B cell (primary cell): ENCODE data around the gene ADIG. TPM values are rescaled to one million over a fixed set of nuclear protein-coding genes. Genes with fewer than 3 reads are reported as not detected.

Experiments used
- ATAC-seq: fragments of 200-7000 bp; cut with Tn5 transposase; one replicate; pipeline ENCODE4 v1.10.0; 2021; ENCODE audit warnings: low read depth, mild to moderate bottlenecking, moderate number of reproducible peaks, moderate library complexity
- CTCF ChIA-PET: fragments of 350-600 bp; sonication (Branson Sonifier 250); formaldehyde crosslinking; loops from one replicate; lab custom pipeline; 2021; ENCODE audit warnings: antibody characterized with exemption, inconsistent platforms; lab: Charles Lee
- POLR2A ChIA-PET: fragments of 350-600 bp; sonication (Branson Sonifier 250); formaldehyde crosslinking; loops from one replicate; lab custom pipeline; 2021; ENCODE audit warnings: antibody characterized with exemption; lab: Charles Lee
- DNase-seq: peaks from one replicate; pipeline ENCODE4 v3.0.0; 2013
- H2AFZ ChIP-seq: 2 replicates; pipeline ENCODE4 v1.6.1; 2012; ENCODE audit warnings: mild to moderate bottlenecking, low read depth, low read length; ENCODE audit not compliant: insufficient read depth, poor library complexity, severe bottlenecking
- H3K27ac ChIP-seq, 2 donors: 1 replicate in 1 of 2; 2 replicates in 1 of 2; pipeline ENCODE4 v1.5.1; 2012 to 2013; ENCODE audit warnings: low read length in 2 of 2, mild to moderate bottlenecking in 2 of 2, moderate library complexity in 1 of 2
- H3K27me3 ChIP-seq, 4 experiments: fragments of 200-600 bp in 1 of 4; sonication (generic) in 1 of 4; replicated peaks in 1 of 4; 1 replicate in 2 of 4; 2 replicates in 2 of 4; pipeline versions ENCODE4 v1.6.1 to v1.7.0; 2013 to 2016; ENCODE audit warnings: low read length in 3 of 4, mild to moderate bottlenecking in 2 of 4, mixed read lengths in 1 of 4, moderate library complexity in 1 of 4; ENCODE audit not compliant: insufficient read depth in 4 of 4, control insufficient read depth in 3 of 4; ENCODE audit errors: control extremely low read depth in 1 of 4
- H3K36me3 ChIP-seq, 2 experiments: replicated peaks in 1 of 2; 1 replicate in 1 of 2; 2 replicates in 1 of 2; pipeline versions ENCODE4 v1.6.1 to v1.7.1; 2013; ENCODE audit warnings: low read length in 1 of 2; ENCODE audit not compliant: insufficient read depth in 2 of 2, control insufficient read depth in 1 of 2; ENCODE audit errors: control extremely low read depth in 1 of 2, extremely low read depth in 1 of 2
- H3K4me1 ChIP-seq, 2 donors: fragments of 200-600 bp in 1 of 2; sonication (generic) in 1 of 2; 1 replicate in 1 of 2; 2 replicates in 1 of 2; pipeline versions ENCODE4 v1.5.1 to v1.6.1; 2013 to 2017; ENCODE audit warnings: low read length in 2 of 2; ENCODE audit not compliant: control insufficient read depth in 2 of 2, insufficient read depth in 2 of 2
- H3K4me2 ChIP-seq: replicated peaks from 2 replicates; pipeline ENCODE3; 2012; ENCODE audit warnings: mild to moderate bottlenecking, low read depth, low read length; ENCODE audit not compliant: poor library complexity, severe bottlenecking
- H3K4me3 ChIP-seq, 5 experiments: fragments of 200-600 bp in 1 of 5; sonication (generic) in 1 of 5; 1 replicate in 3 of 5; 2 replicates in 2 of 5; pipeline versions ENCODE4 v1.5.1 to v1.7.0; 2011 to 2016; ENCODE audit warnings: low read length in 4 of 5, mild to moderate bottlenecking in 4 of 5, low read depth in 2 of 5, control low read depth in 1 of 5, moderate library complexity in 1 of 5; ENCODE audit not compliant: insufficient read depth in 1 of 5; ENCODE audit errors: control extremely low read depth in 1 of 5, extremely low read depth in 1 of 5
- H3K79me2 ChIP-seq: fragments of 200-600 bp; sonication (generic); one replicate; pipeline ENCODE4 v1.6.0; 2016; ENCODE audit warnings: low read length; ENCODE audit not compliant: control insufficient read depth, insufficient read depth
- H3K9ac ChIP-seq: fragments of 200-600 bp; sonication (generic); 2 replicates; pipeline ENCODE4 v1.6.1; 2017; ENCODE audit warnings: mild to moderate bottlenecking, low read length, moderate library complexity
- H3K9me3 ChIP-seq, 3 donors: one replicate each; pipeline versions ENCODE4 v1.6.1 to v1.7.1; 2013; ENCODE audit warnings: low read length in 2 of 3; ENCODE audit not compliant: control insufficient read depth in 2 of 3, insufficient read depth in 1 of 3; ENCODE audit errors: control extremely low read depth in 1 of 3
- H4K20me1 ChIP-seq: 2 replicates; pipeline ENCODE4 v1.6.0; 2012; ENCODE audit warnings: mild to moderate bottlenecking, low read length; ENCODE audit not compliant: insufficient read depth, control insufficient read depth, poor library complexity, severe bottlenecking
- H3K27ac Mint-ChIP-seq: one replicate; pipeline ENCODE4 v1.8.0; 2021; ENCODE audit warnings: mixed read lengths
- H3K27me3 Mint-ChIP-seq: one replicate; pipeline ENCODE4 v1.8.0; 2021; ENCODE audit warnings: mixed read lengths
- H3K4me1 Mint-ChIP-seq: one replicate; pipeline ENCODE4 v1.8.0; 2021; ENCODE audit warnings: mixed read lengths
- H3K4me3 Mint-ChIP-seq: one replicate; pipeline ENCODE4 v1.8.0; 2021; ENCODE audit warnings: mixed read lengths
- H3K9me3 Mint-ChIP-seq: one replicate; pipeline ENCODE4 v1.8.0; 2022; ENCODE audit warnings: mixed read lengths; ENCODE audit not compliant: insufficient read depth
- EZH2 ChIP-seq: IDR thresholded peaks from 2 replicates; pipeline ENCODE4 v1.6.1; 2012; ENCODE audit warnings: borderline replicate concordance, low read depth, mild to moderate bottlenecking, moderate library complexity, low read length; ENCODE audit not compliant: insufficient read depth, poor library complexity, severe bottlenecking
- WGBS: methylation state at CpG from one replicate; pipeline ENCODE4 v1.1.5; 2013; ENCODE audit warnings: missing lambda C conversion rate; ENCODE audit not compliant: insufficient coverage; 5-methylcytosine and 5-hydroxymethylcytosine counted together
- intact Hi-C: fragments of 100-400 bp; cut with micrococcal nuclease; formaldehyde crosslinking; loops from one replicate; pipeline ENCODE4 v1.10.0; 2022
- polyA plus RNA-seq: library from polyadenylated mRNA; depleted of rRNA; stranded (reverse); fragments of >200 nt; gene quantifications from 2 replicates; pipeline ENCODE4 v1.2.3, GENCODE V29; 2012
- total RNA-seq, 2 donors: library from RNA; stranded (reverse); fragments of 120-200 nt in 1 of 2; gene quantifications; 1 replicate in 1 of 2; 2 replicates in 1 of 2; pipeline versions ENCODE4 v1.2.3 to v1.2.4, GENCODE V29; 2013 to 2022
- TF ChIP-seq, protein P1 (sequence below): fragments of 200-600 bp; IDR thresholded peaks from one replicate; pipeline ENCODE4 v1.8.0; 2022; ENCODE audit warnings: antibody characterized with exemption, mild to moderate bottlenecking

Gene ADIG
- total and polyA plus RNA-seq, 2 donors (not counting 1 experiment from before 2014, with no cell fraction given): not detected

GRCh38 chr20:38548356-38549083 lies 32.5 kb upstream of the ADIG start:
- no peaks in the 10 kb centered on the region for H3K27me3 ChIP-seq
- H3K9me3 ChIP-seq: no peaks in the 10 kb centered on the region
- no CpG with 5 or more reads among the region's 3 CpGs for WGBS
- H3K4me3 ChIP-seq: no peak overlapping the region
- Mint-ChIP-seq H3K27ac (no peak overlapping the region), H3K4me3 (no peak overlapping the region), H3K9me3 (no peaks in the 10 kb centered on the region), H3K27me3 (no peaks in the 10 kb centered on the region), H3K4me1 (no peaks in the 10 kb centered on the region)
- POLR2A ChIA-PET: no interaction called here
- no peaks in the 10 kb centered on the region for H3K79me2 ChIP-seq
- intact Hi-C loops: no loop called here
- H3K4me2 ChIP-seq: no peak overlapping the region
- peaks cover 24 to 64% of the 10 kb centered on the region in 2 experiments for H3K36me3 ChIP-seq
- no peak for TF ChIP-seq EZH2
- TF ChIP-seq, protein P1, sequence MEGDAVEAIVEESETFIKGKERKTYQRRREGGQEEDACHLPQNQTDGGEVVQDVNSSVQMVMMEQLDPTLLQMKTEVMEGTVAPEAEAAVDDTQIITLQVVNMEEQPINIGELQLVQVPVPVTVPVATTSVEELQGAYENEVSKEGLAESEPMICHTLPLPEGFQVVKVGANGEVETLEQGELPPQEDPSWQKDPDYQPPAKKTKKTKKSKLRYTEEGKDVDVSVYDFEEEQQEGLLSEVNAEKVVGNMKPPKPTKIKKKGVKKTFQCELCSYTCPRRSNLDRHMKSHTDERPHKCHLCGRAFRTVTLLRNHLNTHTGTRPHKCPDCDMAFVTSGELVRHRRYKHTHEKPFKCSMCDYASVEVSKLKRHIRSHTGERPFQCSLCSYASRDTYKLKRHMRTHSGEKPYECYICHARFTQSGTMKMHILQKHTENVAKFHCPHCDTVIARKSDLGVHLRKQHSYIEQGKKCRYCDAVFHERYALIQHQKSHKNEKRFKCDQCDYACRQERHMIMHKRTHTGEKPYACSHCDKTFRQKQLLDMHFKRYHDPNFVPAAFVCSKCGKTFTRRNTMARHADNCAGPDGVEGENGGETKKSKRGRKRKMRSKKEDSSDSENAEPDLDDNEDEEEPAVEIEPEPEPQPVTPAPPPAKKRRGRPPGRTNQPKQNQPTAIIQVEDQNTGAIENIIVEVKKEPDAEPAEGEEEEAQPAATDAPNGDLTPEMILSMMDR: no peak
- no peaks in the 10 kb centered on the region for H4K20me1 ChIP-seq
- no peak for DNase-seq
- H3K27ac ChIP-seq: no peak overlapping the region
- ATAC-seq: no peak
- no peak overlapping the region for H2AFZ ChIP-seq
- CTCF ChIA-PET: no interaction called here
- H3K9ac ChIP-seq: no peak overlapping the region
- H3K4me1 ChIP-seq: no peaks in the 10 kb centered on the region

GRCh38 chr20:38550274-38550673 lies 30.7 kb upstream of the ADIG start:
- DNase-seq (no peak), ATAC-seq (no peak)
- Histone ChIP-seq H4K20me1 (no peaks in the 10 kb centered on the region), H3K4me1 (no peaks in the 10 kb centered on the region), H3K27ac (no peak overlapping the region), H2AFZ (no peak overlapping the region), H3K36me3 (peaks cover 27 to 73% of the 10 kb centered on the region in 2 experiments), H3K79me2 (no peaks in the 10 kb centered on the region), H3K9ac (no peak overlapping the region), H3K27me3 (no peaks in the 10 kb centered on the region), H3K9me3 (no peaks in the 10 kb centered on the region), H3K4me2 (no peak overlapping the region), H3K4me3 (no peak overlapping the region)
- Mint-ChIP-seq H3K4me1 (no peaks in the 10 kb centered on the region), H3K27ac (no peak overlapping the region), H3K9me3 (no peaks in the 10 kb centered on the region), H3K27me3 (no peaks in the 10 kb centered on the region), H3K4me3 (no peak overlapping the region)
- WGBS: no CpG with 5 or more reads among the region's 1 CpG
- ChIA-PET POLR2A (interaction anchor here (0.6 kb wide), 1 partner anchor 438 kb away, joined by 3 read pairs; no protein-coding TSS in a partner anchor), CTCF (no interaction called here)
- intact Hi-C loops: no loop called here
- TF ChIP-seq EZH2: no peak
- TF ChIP-seq, protein P1: no peak
